HEK293 (cell line): Measurements from ENCODE around the gene RPS15A.
A peak's percentile ranks its signal among the peaks of the same experiment; 100 is the strongest.

Experiments used
- AEBP2 ChIP-seq: fragments of 450-650 bp; formaldehyde crosslinking; IDR thresholded peaks from 2 replicates; pipeline ENCODE4 v1.5.1; 2016; ENCODE audit warnings: missing biosample characterization, missing genetic modification characterization, borderline replicate concordance
- BCL11B ChIP-seq: fragments of 450-650 bp; formaldehyde crosslinking; IDR thresholded peaks from 2 replicates; pipeline ENCODE4 v1.5.1; 2016; ENCODE audit warnings: low read depth, missing biosample characterization, missing genetic modification characterization
- FEZF1 ChIP-seq: fragments of 450-650 bp; formaldehyde crosslinking; IDR thresholded peaks from 2 replicates; pipeline ENCODE4 v1.5.1; 2016; ENCODE audit warnings: missing biosample characterization, missing genetic modification characterization
- GFI1B ChIP-seq: fragments of 450-650 bp; formaldehyde crosslinking; IDR thresholded peaks from 2 replicates; pipeline ENCODE4 v1.5.1; 2016; ENCODE audit warnings: missing biosample characterization, missing genetic modification characterization
- GLI2 ChIP-seq: fragments of 450-650 bp; formaldehyde crosslinking; IDR thresholded peaks from 2 replicates; pipeline ENCODE4; 2017; ENCODE audit warnings: missing biosample characterization, missing genetic modification characterization, low read depth, borderline replicate concordance
- GLIS1 ChIP-seq: fragments of 450-650 bp; formaldehyde crosslinking; IDR thresholded peaks from 2 replicates; pipeline ENCODE4 v1.5.1; 2016; ENCODE audit warnings: missing biosample characterization, missing genetic modification characterization
- GLIS2 ChIP-seq: fragments of 450-650 bp; formaldehyde crosslinking; IDR thresholded peaks from 2 replicates; pipeline ENCODE4 v1.5.1; 2016; ENCODE audit warnings: missing biosample characterization, missing genetic modification characterization
- HOXD13 ChIP-seq: sonication (generic); formaldehyde crosslinking; IDR thresholded peaks from 2 replicates; pipeline ENCODE4 v1.8.0; 2022; ENCODE audit warnings: missing genetic modification reagents, borderline replicate concordance
- KLF8 ChIP-seq: fragments of 450-650 bp; formaldehyde crosslinking; IDR thresholded peaks from 2 replicates; pipeline ENCODE4 v1.5.1; 2016; ENCODE audit warnings: missing biosample characterization, missing genetic modification characterization
- MZF1 ChIP-seq: fragments of 450-650 bp; formaldehyde crosslinking; IDR thresholded peaks from 2 replicates; pipeline ENCODE4 v1.5.1; 2017; ENCODE audit warnings: missing biosample characterization, missing genetic modification characterization, borderline replicate concordance
- PATZ1 ChIP-seq: fragments of 450-650 bp; formaldehyde crosslinking; IDR thresholded peaks from 2 replicates; pipeline ENCODE4 v1.5.1; 2016; ENCODE audit warnings: missing biosample characterization, missing genetic modification characterization
- PBX3 ChIP-seq: sonication (generic); formaldehyde crosslinking; IDR thresholded peaks from 2 replicates; pipeline ENCODE4 v1.8.1; 2022; ENCODE audit warnings: mild to moderate bottlenecking, moderate library complexity, missing genetic modification reagents
- SALL2 ChIP-seq: fragments of 450-650 bp; formaldehyde crosslinking; IDR thresholded peaks from 2 replicates; pipeline ENCODE4 v1.5.0; 2017; ENCODE audit warnings: missing biosample characterization, mild to moderate bottlenecking, missing genetic modification characterization, borderline replicate concordance
- SETDB1 ChIP-seq: IDR thresholded peaks from one replicate; pipeline ENCODE4 v1.6.1; 2017; ENCODE audit warnings: mild to moderate bottlenecking, low read length, moderate library complexity, mixed read lengths; ENCODE audit not compliant: insufficient read length
- SP7 ChIP-seq: fragments of 450-650 bp; formaldehyde crosslinking; IDR thresholded peaks from 2 replicates; pipeline ENCODE4 v1.5.1; 2016; ENCODE audit warnings: missing biosample characterization, missing genetic modification characterization
- YY2 ChIP-seq: fragments of 450-650 bp; formaldehyde crosslinking; IDR thresholded peaks from 2 replicates; pipeline ENCODE4 v1.5.1; 2016; ENCODE audit warnings: missing biosample characterization, missing genetic modification characterization
- ZBTB17 ChIP-seq: fragments of 450-650 bp; formaldehyde crosslinking; IDR thresholded peaks from 2 replicates; pipeline ENCODE4 v1.5.1; 2016; ENCODE audit warnings: missing biosample characterization, missing genetic modification characterization
- ZBTB26 ChIP-seq: fragments of 450-650 bp; formaldehyde crosslinking; optimal IDR thresholded peaks from 2 replicates; pipeline ENCODE3; 2016; ENCODE audit warnings: missing biosample characterization, mild to moderate bottlenecking, missing genetic modification characterization
- ZFP69B ChIP-seq: fragments of 450-650 bp; formaldehyde crosslinking; IDR thresholded peaks from 2 replicates; pipeline ENCODE4 v1.5.1; 2016; ENCODE audit warnings: missing biosample characterization, missing genetic modification characterization
- ZNF146 ChIP-seq: fragments of 450-650 bp; formaldehyde crosslinking; IDR thresholded peaks from 2 replicates; pipeline ENCODE4 v1.5.1; 2016; ENCODE audit warnings: missing biosample characterization, missing genetic modification characterization
- ZNF184 ChIP-seq: fragments of 450-650 bp; IDR thresholded peaks from 2 replicates; pipeline ENCODE4 v1.5.1; 2018; ENCODE audit warnings: missing biosample characterization, mild to moderate bottlenecking, missing genetic modification characterization
- ZNF266 ChIP-seq: fragments of 450-650 bp; formaldehyde crosslinking; IDR thresholded peaks from 2 replicates; pipeline ENCODE4 v1.5.1; 2016; ENCODE audit warnings: missing biosample characterization, missing genetic modification characterization, low read depth
- ZNF324 ChIP-seq: fragments of 450-650 bp; formaldehyde crosslinking; IDR thresholded peaks from 2 replicates; pipeline ENCODE4 v1.5.1; 2016; ENCODE audit warnings: missing biosample characterization, missing genetic modification characterization
- ZNF362 ChIP-seq: fragments of 450-650 bp; formaldehyde crosslinking; IDR thresholded peaks from 2 replicates; pipeline ENCODE4 v1.5.1; 2016; ENCODE audit warnings: missing biosample characterization, missing genetic modification characterization
- ZNF391 ChIP-seq: fragments of 450-650 bp; formaldehyde crosslinking; IDR thresholded peaks from 2 replicates; pipeline ENCODE4 v1.5.1; 2016; ENCODE audit warnings: low read depth, missing biosample characterization, missing genetic modification characterization, borderline replicate concordance
- ZNF514 ChIP-seq: fragments of 450-650 bp; formaldehyde crosslinking; IDR thresholded peaks from 2 replicates; pipeline ENCODE4 v1.5.1; 2016; ENCODE audit warnings: missing biosample characterization, missing genetic modification characterization
- ZNF555 ChIP-seq: fragments of 450-650 bp; formaldehyde crosslinking; conservative IDR thresholded peaks from 2 replicates; pipeline ENCODE4 v1.5.1; 2017; ENCODE audit warnings: missing biosample characterization, mild to moderate bottlenecking, missing genetic modification characterization, inconsistent platforms
- ZNF585B ChIP-seq: fragments of 450-650 bp; formaldehyde crosslinking; IDR thresholded peaks from 2 replicates; pipeline ENCODE4 v1.5.1; 2016; ENCODE audit warnings: missing biosample characterization, missing genetic modification characterization
- ZNF596 ChIP-seq: fragments of 450-650 bp; IDR thresholded peaks from 2 replicates; pipeline ENCODE4 v1.5.0; 2018; ENCODE audit warnings: missing biosample characterization, mild to moderate bottlenecking, missing genetic modification characterization, moderate library complexity
- ZNF660 ChIP-seq: fragments of 450-650 bp; IDR thresholded peaks from 2 replicates; pipeline ENCODE4 v1.5.1; 2018; ENCODE audit warnings: missing biosample characterization, mild to moderate bottlenecking, missing genetic modification characterization
- ZNF837 ChIP-seq: fragments of 450-650 bp; formaldehyde crosslinking; IDR thresholded peaks from 2 replicates; pipeline ENCODE4 v1.5.1; 2016; ENCODE audit warnings: missing biosample characterization, missing genetic modification characterization

Gene RPS15A

GRCh38 chr16:18801145-18801972, 11.2 kb upstream of the RPS15A start, which contains the start of gene ARL6IP1 (continued):
- peak; percentile 51 for TF ChIP-seq ZBTB26 (tag by site-specific recombination)
- no peak for TF ChIP-seq ZNF266 (tag by site-specific recombination)
- TF ChIP-seq SETDB1: peak; percentile 76
- no peak for TF ChIP-seq ZNF555
- TF ChIP-seq KLF8 (tag by site-specific recombination): peak; percentile 72
- no peak for TF ChIP-seq ZNF585B
- 0 out of 2 replicates have a peak, but pooled peaks have one; percentile 48 for TF ChIP-seq PBX3 (CRISPR knock-in tag)
- peak; percentile 88 for TF ChIP-seq GLIS1 (tag by site-specific recombination)
- peak; percentile 93 for TF ChIP-seq ZNF660 (tag by site-specific recombination)
- peak; percentile 91 for TF ChIP-seq ZNF391 (tag by site-specific recombination)
- TF ChIP-seq AEBP2 (tag by site-specific recombination): no peak
- TF ChIP-seq SALL2: no peak
- TF ChIP-seq FEZF1 (tag by site-specific recombination): no peak
- no peak for TF ChIP-seq ZNF514 (tag by site-specific recombination)
- TF ChIP-seq GFI1B (tag by site-specific recombination): no peak
- peak; percentile 75; the same call in 1 of the 2 replicates for TF ChIP-seq ZNF837 (tag by site-specific recombination)
- TF ChIP-seq GLI2 (tag by site-specific recombination): no peak
- peak; percentile 44; the same call in 1 of the 2 replicates for TF ChIP-seq HOXD13 (CRISPR knock-in tag)
- peak; percentile 89 for TF ChIP-seq GLIS2 (tag by site-specific recombination)
- 0 out of 2 replicates have a peak, but pooled peaks have one; percentile 4 for TF ChIP-seq ZNF146 (tag by site-specific recombination)
- TF ChIP-seq YY2: peak; percentile 84
- TF ChIP-seq ZNF596: peak; percentile 42; the same call in 1 of the 2 replicates
- TF ChIP-seq ZNF362 (tag by site-specific recombination): no peak
- TF ChIP-seq ZNF184: peak; percentile 74; the same call in 1 of the 2 replicates
- peak; percentile 86; the same call in 1 of the 2 replicates for TF ChIP-seq ZNF324 (tag by site-specific recombination)
- peak; percentile 57 for TF ChIP-seq PATZ1 (tag by site-specific recombination)
- TF ChIP-seq ZFP69B (tag by site-specific recombination): peak; percentile 67
- TF ChIP-seq ZBTB17 (tag by site-specific recombination): peak; percentile 76
- peak; percentile 85 for TF ChIP-seq SP7
- peak; percentile 15; the same call in 1 of the 2 replicates for TF ChIP-seq MZF1 (tag by site-specific recombination)
- peak; percentile 77; the same call in 1 of the 2 replicates for TF ChIP-seq BCL11B (tag by site-specific recombination)
